Measurements from ENCODE around the gene SYT6.

DNA sequence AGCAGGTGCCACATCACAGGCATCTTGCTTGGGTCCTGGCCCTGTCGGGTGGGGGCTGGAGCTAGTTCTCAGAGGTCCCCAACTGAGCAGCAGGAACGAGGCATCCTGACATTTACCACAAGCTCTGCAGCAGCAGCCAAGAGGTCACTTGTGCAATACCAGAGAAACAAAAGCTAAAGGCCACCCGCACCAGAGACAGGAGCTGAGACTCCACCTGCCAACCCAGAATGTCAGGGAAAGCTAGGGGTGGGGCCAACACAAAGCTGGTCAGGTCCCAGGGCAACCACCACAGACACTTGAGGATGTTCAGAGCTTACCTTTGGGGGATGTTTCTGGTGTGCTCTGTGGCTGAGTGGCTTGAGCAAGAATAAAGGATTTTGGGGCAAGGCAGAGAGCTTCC lies 13.6 kb upstream of the SYT6 start:
- TF ChIP-seq POLR2A (IDR thresholded peaks at IDR 0.05; ENCODE audit: low read depth, low read length) (no peak), CBFB (IDR thresholded peaks at IDR 0.05; ENCODE audit: low read depth) (no peak), ATF2 (IDR thresholded peaks at IDR 0.05; ENCODE audit: low read length) (no peak)
- TF ChIP-seq, protein P1, sequence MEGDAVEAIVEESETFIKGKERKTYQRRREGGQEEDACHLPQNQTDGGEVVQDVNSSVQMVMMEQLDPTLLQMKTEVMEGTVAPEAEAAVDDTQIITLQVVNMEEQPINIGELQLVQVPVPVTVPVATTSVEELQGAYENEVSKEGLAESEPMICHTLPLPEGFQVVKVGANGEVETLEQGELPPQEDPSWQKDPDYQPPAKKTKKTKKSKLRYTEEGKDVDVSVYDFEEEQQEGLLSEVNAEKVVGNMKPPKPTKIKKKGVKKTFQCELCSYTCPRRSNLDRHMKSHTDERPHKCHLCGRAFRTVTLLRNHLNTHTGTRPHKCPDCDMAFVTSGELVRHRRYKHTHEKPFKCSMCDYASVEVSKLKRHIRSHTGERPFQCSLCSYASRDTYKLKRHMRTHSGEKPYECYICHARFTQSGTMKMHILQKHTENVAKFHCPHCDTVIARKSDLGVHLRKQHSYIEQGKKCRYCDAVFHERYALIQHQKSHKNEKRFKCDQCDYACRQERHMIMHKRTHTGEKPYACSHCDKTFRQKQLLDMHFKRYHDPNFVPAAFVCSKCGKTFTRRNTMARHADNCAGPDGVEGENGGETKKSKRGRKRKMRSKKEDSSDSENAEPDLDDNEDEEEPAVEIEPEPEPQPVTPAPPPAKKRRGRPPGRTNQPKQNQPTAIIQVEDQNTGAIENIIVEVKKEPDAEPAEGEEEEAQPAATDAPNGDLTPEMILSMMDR (IDR thresholded peaks at IDR 0.05 in 2 of 3, conservative IDR thresholded peaks at IDR 0.05 in 1 of 3; ENCODE audit: control insufficient read depth in 2 of 3, extremely low read depth in 1 of 3, insufficient read depth in 1 of 3, low read depth in 3 of 3, low read length in 3 of 3): no peak

All from GM12878 (cell line).